ENCODE measurements around the gene PERM1. TPM values are rescaled to one million over a fixed set of nuclear protein-coding genes. Genes with fewer than 3 reads are reported as not detected.

PERM1 gene
- total RNA-seq, 4 donors from 2014 or later = 0.39 to 1.9 (median 1.4) TPM; not detected in 1

DNA sequence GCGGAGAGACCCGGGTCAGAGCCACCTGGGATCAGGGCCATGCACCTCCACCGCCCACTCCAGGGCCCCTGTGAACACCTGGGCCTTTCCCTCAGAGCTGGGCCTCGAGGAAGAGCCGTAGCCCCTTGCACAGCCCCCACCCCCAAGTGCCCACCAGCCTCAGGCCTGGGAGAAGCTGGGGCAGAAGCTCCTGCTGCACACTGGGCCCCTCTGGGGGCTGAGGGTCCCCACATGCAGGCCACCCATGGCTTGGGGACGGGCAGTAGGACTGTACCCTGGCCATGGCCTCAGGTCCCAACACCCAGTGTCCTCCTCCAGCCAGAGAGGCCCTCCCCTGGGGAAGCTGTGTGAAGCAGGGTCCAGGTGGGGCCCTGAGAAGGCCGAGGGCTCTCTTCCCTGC is 29.3 kb downstream of the PERM1 start:
- Histone ChIP-seq H3K36me3 (peaks cover 0 to 95% of the 10 kb centered on the region in 2 donors), H3K9me3 (no peaks in the 10 kb centered on the region), H3K27ac (no peak overlapping the region), H3K4me1 (peaks cover 0 to 9% (median 2%) of the 10 kb centered on the region in 3 donors), H3K27me3 (no peaks in the 10 kb centered on the region), H3K4me3 (no peak overlapping the region)
- WGBS, 2 donors (ENCODE audit: low coverage in 1 of 2) = no CpG with 5 or more reads among the region's 7 CpGs
- ATAC-seq = no peak
- no peak for TF ChIP-seq CTCF (IDR thresholded peaks at IDR 0.05)
- no peak for TF ChIP-seq EP300 (IDR thresholded peaks at IDR 0.05)
- no peak for TF ChIP-seq POLR2A (IDR thresholded peaks at IDR 0.05)
- TF ChIP-seq POLR2AphosphoS5 (IDR thresholded peaks at IDR 0.05) = no peak

DNA sequence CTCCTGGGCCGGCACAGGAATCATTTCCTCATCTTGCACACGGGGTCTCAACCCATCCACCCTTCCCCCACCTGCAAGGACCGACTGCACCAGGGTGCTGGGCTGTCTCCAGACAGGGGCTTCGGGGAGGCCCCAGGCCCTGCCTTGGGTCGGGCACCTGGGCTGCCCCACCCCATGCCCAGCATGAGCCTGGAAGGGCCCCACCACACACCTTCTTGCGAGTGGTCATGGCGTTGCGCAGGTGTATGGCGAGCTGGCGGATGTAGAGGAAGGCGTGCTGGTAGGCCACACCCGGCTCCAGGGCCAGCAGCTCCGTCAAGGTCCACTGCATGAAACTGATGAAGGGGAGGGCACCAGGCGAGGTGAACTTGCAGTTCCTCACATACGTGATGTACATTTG is 29.7 kb downstream of the PERM1 start:
- Histone ChIP-seq H3K36me3 (peaks cover 0 to 99% of the 10 kb centered on the region in 2 donors), H3K4me1 (peaks cover 0 to 5% (median 0%) of the 10 kb centered on the region in 3 donors), H3K27me3 (no peaks in the 10 kb centered on the region), H3K27ac (no peak overlapping the region), H3K4me3 (no peak overlapping the region), H3K9me3 (no peaks in the 10 kb centered on the region)
- no peak for TF ChIP-seq EP300 (IDR thresholded peaks at IDR 0.05)
- TF ChIP-seq POLR2A (IDR thresholded peaks at IDR 0.05) = no peak
- TF ChIP-seq POLR2AphosphoS5 (IDR thresholded peaks at IDR 0.05) = no peak
- no peak for TF ChIP-seq CTCF (IDR thresholded peaks at IDR 0.05)
- ATAC-seq = no peak
- no CpG with 5 or more reads among the region's 15 CpGs for WGBS, 2 donors (ENCODE audit: low coverage in 1 of 2)

DNA sequence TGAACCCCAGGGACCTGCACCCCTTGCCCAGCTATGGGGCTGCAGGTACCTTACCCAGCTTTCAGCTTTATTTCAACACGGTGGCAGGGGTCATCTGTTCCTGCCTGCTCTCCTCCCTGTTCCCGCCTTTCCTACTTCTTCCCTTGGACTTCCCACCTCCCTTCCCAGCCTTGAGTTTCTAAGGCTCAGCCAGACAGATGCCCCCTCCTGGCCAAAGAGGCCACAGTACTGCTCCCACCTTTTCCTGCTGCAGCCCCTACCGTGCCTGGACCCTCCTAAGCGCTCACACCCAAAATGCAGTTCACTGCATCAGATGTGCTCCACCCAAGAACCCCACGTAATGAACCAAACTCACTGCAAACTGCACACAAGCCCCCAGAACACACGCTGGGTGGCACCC is 30.5 kb downstream of the PERM1 start:
- TF ChIP-seq POLR2A (IDR thresholded peaks at IDR 0.05) = no peak
- TF ChIP-seq CTCF (IDR thresholded peaks at IDR 0.05) = no peak
- TF ChIP-seq POLR2AphosphoS5 (IDR thresholded peaks at IDR 0.05) = no peak
- TF ChIP-seq EP300 (IDR thresholded peaks at IDR 0.05) = no peak
- Histone ChIP-seq H3K9me3 (no peaks in the 10 kb centered on the region), H3K4me1 (no peaks in the 10 kb centered on the region), H3K36me3 (peaks cover 0 to 100% of the 10 kb centered on the region in 2 donors), H3K27ac (no peak overlapping the region), H3K4me3 (no peak overlapping the region), H3K27me3 (no peaks in the 10 kb centered on the region)
- ATAC-seq = no peak
- 20 to 57% methylated on average over 1 to 2 of the region's 6 CpGs for WGBS, 2 donors (ENCODE audit: low coverage in 1 of 2)

- peaks cover 0 to 100% of the 10 kb centered on the region in 2 donors for H3K36me3 ChIP-seq
- no peaks in the 10 kb centered on the region for H3K9me3 ChIP-seq
- no peaks in the 10 kb centered on the region for H3K27me3 ChIP-seq
- TF ChIP-seq CTCF (IDR thresholded peaks at IDR 0.05) (no peak), POLR2AphosphoS5 (IDR thresholded peaks at IDR 0.05) (no peak), EP300 (IDR thresholded peaks at IDR 0.05) (no peak)
- H3K4me1 ChIP-seq = no peaks in the 10 kb centered on the region
- no peak for ATAC-seq
- no peak overlapping the region for H3K4me3 ChIP-seq
- no CpG with 5 or more reads among the region's 23 CpGs for WGBS, 2 donors (ENCODE audit: low coverage in 1 of 2)
- H3K27ac ChIP-seq = no peak overlapping the region
These were observed 31.0 kb downstream of the PERM1 start for GRCh38 chr1:950881-951280.

GRCh38 chr1:950268-950667 is 31.6 kb downstream of the PERM1 start:
- Histone ChIP-seq H3K36me3 (peaks cover 0 to 100% of the 10 kb centered on the region in 2 donors), H3K4me3 (no peak overlapping the region), H3K27ac (no peak overlapping the region), H3K4me1 (peaks cover 0 to 2% (median 0%) of the 10 kb centered on the region in 3 donors), H3K27me3 (no peaks in the 10 kb centered on the region), H3K9me3 (no peaks in the 10 kb centered on the region)
- no peak for ATAC-seq
- TF ChIP-seq POLR2AphosphoS5 (IDR thresholded peaks at IDR 0.05) = no peak
- WGBS, 2 donors (ENCODE audit: low coverage in 1 of 2) = 80 to 92% methylated on average over 2 to 3 of the region's 9 CpGs

Measured in gastroesophageal sphincter (tissue), 4 donors.